ENCODE data around the gene EFNA4.
A peak's percentile ranks its signal among the peaks of the same experiment; 100 is the strongest.

EFNA4 gene

GRCh38 chr1:155063550-155064110 is at the start of gene EFNA4:
Gene EFNA4, plus strand, starts transcription at chr1:155063740. Its CDS starts 84 bp downstream, at chr1:155063824.
- peak; percentile 86 for DNase-seq

GRCh38 chr1:155014709-155015508 is 48.6 kb upstream of the EFNA4 start:
- DNase-seq, result no peak

- no peak for DNase-seq
These were observed 47.9 kb upstream of the EFNA4 start for GRCh38 chr1:155015527-155016230.

- DNase-seq, result peak; percentile 24 to 53
These were observed 47.2 kb upstream of the EFNA4 start for GRCh38 chr1:155016231-155016831.

GRCh38 chr1:155017041-155017945 is 46.2 kb upstream of the EFNA4 start:
- peak; percentile 88 to 89 for DNase-seq

- DNase-seq, result no peak
These were observed 45.6 kb upstream of the EFNA4 start for GRCh38 chr1:155017946-155018316.

- DNase-seq, result no peak
These were observed 44.8 kb upstream of the EFNA4 start for GRCh38 chr1:155018617-155019348.

GRCh38 chr1:155019377-155020245 is 43.9 kb upstream of the EFNA4 start:
- no peak for DNase-seq

GRCh38 chr1:155022136-155022926 is 41.2 kb upstream of the EFNA4 start:
- DNase-seq, result no peak

- DNase-seq, result no peak
These were observed 40.7 kb upstream of the EFNA4 start for GRCh38 chr1:155022927-155023236.

GRCh38 chr1:155023627-155024026 is 39.9 kb upstream of the EFNA4 start:
- DNase-seq, result no peak

GRCh38 chr1:155024315-155024714 is 39.2 kb upstream of the EFNA4 start:
- DNase-seq, result no peak

- no peak for DNase-seq
These were observed 37.4 kb upstream of the EFNA4 start for GRCh38 chr1:155026154-155026553.

- no peak for DNase-seq
These were observed 37.0 kb upstream of the EFNA4 start for GRCh38 chr1:155026588-155026987.

GRCh38 chr1:155029513-155030242 is 33.9 kb upstream of the EFNA4 start:
- no peak for DNase-seq

GRCh38 chr1:155030243-155030795 is 33.2 kb upstream of the EFNA4 start:
- no peak for DNase-seq

- DNase-seq, result no peak
These were observed 32.6 kb upstream of the EFNA4 start for GRCh38 chr1:155030899-155031298.

GRCh38 chr1:155032886-155033285 is 30.7 kb upstream of the EFNA4 start:
- no peak for DNase-seq

- DNase-seq, result no peak
These were observed 30.0 kb upstream of the EFNA4 start, which contains the start of the genes DCST1 and DCST2 for GRCh38 chr1:155033524-155033923. Gene DCST1, plus strand, starts transcription at chr1:155033824. Its CDS starts 213 bp downstream, at chr1:155034037. Gene DCST2, minus strand, starts transcription at chr1:155033781. Its CDS starts 80 bp downstream, at chr1:155033701.
